Activated CD4-positive, alpha-beta memory T cell treated with anti-CD3 and anti-CD28 coated beads, Interleukin-2, amount 10 ng/mL, durations not matched to agents 7 days and 5 days (primary cell): Measurements from ENCODE around the gene AP4S1. TPM values are rescaled to one million over a fixed set of nuclear protein-coding genes. Genes with fewer than 3 reads are reported as not detected.
"Not testable (repeated sequence)": the region's sequence is repeated elsewhere in the genome, so short reads cannot be mapped to it uniquely, and the experiment has no call there.

Experiments used
- CTCF ChIA-PET: fragments of 350-600 bp; sonication (Branson Sonifier 250); formaldehyde crosslinking; loops from one replicate; lab custom pipeline; 2021; ENCODE audit warnings: antibody characterized with exemption, inconsistent platforms; lab: Charles Lee
- POLR2A ChIA-PET: fragments of 350-600 bp; sonication (Branson Sonifier 250); formaldehyde crosslinking; loops from one replicate; lab custom pipeline; 2021; ENCODE audit warnings: antibody characterized with exemption; lab: Charles Lee
- DNase-seq: peaks from one replicate; pipeline ENCODE4 v3.0.0-alpha.2; 2020
- H3K27ac Mint-ChIP-seq: one replicate; pipeline ENCODE4 v1.8.0; 2021; ENCODE audit warnings: mild to moderate bottlenecking, mixed read lengths
- H3K27me3 Mint-ChIP-seq: one replicate; pipeline ENCODE4 v1.8.0; 2021; ENCODE audit warnings: mixed read lengths
- H3K36me3 Mint-ChIP-seq: one replicate; pipeline ENCODE4 v1.8.0; 2021; ENCODE audit warnings: low read depth, mixed read lengths
- H3K4me1 Mint-ChIP-seq: one replicate; pipeline ENCODE4 v1.8.0; 2021; ENCODE audit warnings: mixed read lengths
- H3K4me3 Mint-ChIP-seq: one replicate; pipeline ENCODE4 v1.8.0; 2021; ENCODE audit warnings: mild to moderate bottlenecking, mixed read lengths
- H3K9me3 Mint-ChIP-seq: one replicate; pipeline ENCODE4 v1.8.0; 2021; ENCODE audit warnings: mixed read lengths
- total RNA-seq, 2 experiments: library from RNA; stranded (reverse); gene quantifications; one replicate each; pipeline ENCODE4 v1.2.3, GENCODE V29; 2021

AP4S1 gene
- total RNA-seq, 2 experiments from 2014 or later, result 3.7 to 4.2 TPM

DNA sequence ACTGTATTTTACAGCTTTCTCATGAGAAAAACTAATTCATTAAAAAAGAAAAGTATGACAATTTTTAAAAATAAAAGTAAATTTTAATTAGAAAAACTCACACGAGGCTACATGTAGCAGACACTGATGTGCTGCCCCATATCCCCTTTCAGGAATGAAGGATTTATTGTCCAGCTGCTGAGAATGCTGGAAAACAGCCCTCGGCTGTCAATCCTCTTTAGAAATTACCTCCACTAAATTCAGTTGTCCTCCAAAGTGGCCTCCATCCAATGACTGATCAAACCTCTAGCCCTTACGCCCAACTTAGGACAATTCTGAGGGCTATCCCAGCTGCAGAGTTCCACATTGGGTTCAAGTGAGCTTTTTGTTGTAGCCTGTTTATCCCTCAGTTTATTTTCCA, 29.8 kb upstream of the AP4S1 start:
- Mint-ChIP-seq H3K4me3 (no peak overlapping the region), H3K27ac (no peak overlapping the region)

DNA sequence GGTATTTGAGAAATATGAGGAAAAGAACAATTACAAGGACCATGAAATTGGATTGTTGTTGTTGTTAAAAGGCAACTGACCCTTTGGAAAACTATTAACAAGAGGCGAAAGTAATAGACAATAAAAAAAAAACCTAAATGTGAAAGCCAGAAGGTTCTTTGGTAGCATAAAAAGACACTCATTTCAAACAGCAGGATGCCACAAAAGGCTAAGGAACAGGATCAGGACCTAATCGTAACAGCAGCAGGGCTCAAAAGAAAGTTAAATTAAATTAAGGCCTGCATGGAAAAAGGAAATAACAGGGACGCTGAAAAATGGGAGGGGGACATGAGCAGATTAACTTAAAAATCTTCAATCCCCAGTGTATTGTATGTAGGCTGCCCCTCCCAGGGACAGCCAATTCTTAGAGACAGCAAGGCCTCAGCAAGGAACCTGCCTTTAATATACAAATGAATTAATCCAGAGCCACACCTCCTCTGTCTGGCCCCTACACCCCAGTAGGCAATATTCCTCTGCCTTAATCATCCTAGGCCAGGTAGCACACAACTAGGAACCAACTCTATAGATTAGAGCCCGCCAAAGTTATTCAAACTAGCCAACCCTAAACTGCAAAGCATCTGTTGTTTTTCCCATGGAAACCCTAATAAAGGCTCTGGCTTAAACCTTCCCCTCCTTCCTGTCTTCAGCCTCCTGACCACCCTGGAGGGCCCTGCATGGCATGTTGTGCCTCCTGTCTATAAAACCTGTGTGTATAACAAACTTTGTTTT, 28.4 kb upstream of the AP4S1 start:
- ChIA-PET CTCF (no interaction called here), POLR2A (no interaction called here)
- H3K9me3 Mint-ChIP-seq, result peaks cover 15% of the 10 kb centered on the region

More for the DNA sequence above, 29.8 kb upstream of the AP4S1 start:
- no peaks in the 10 kb centered on the region for H3K27me3 Mint-ChIP-seq
- H3K4me1 Mint-ChIP-seq, result peaks cover 20% of the 10 kb centered on the region
- H3K9me3 Mint-ChIP-seq, result peaks cover 15% of the 10 kb centered on the region
- CTCF ChIA-PET, result interaction anchor here (0.6 to 1.1 kb wide), 3 partner anchors 15 to 62 kb away, joined by 3 to 8 read pairs (median 4); no protein-coding TSS in a partner anchor
- H3K36me3 Mint-ChIP-seq, result peaks cover 36% of the 10 kb centered on the region
- DNase-seq, result no peak
- POLR2A ChIA-PET, result interaction anchor here (0.6 to 1.0 kb wide), 2 partner anchors 17 to 31 kb away, joined by 3 to 4 read pairs; partner anchors contain the start of gene STRN3

DNA sequence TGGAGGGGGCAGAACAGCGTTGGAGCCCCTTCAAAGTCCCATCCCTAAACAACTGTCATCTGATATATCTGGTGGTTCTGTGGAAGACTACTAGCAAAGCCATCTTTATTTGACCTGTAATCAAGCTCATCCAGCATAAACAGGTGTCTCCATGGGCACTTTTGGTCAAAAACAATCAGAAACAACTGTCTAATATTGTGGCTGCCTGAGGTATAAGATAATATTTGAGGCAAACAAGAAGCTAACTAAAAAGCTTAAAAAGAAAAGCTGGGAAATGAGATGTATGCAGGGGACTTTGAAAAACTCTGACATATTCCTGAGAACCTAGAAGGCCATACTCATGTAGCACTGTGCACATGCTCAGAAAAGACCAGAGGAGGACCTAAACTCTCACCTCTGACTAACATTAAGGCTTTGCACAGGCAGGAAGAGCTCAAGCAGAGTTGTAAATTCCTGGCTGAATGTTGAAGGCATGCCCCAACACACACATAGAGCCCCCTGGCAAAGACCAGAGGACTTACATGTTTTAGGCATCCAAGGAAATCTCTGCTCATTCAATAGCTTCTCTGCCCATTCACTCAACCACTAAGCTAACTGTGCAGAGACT, 27.2 kb upstream of the AP4S1 start:
- POLR2A ChIA-PET, result interaction anchor here (0.8 kb wide), 1 partner anchor 28 kb away, joined by 4 read pairs; the partner anchor contains the start of gene STRN3
- H3K27ac Mint-ChIP-seq, result no peak overlapping the region
- peaks cover 21% of the 10 kb centered on the region for H3K4me1 Mint-ChIP-seq
- no peak overlapping the region for H3K4me3 Mint-ChIP-seq
- peaks cover 53% of the 10 kb centered on the region for H3K36me3 Mint-ChIP-seq
- H3K9me3 Mint-ChIP-seq, result peaks cover 15% of the 10 kb centered on the region
- CTCF ChIA-PET, result interaction anchor here (1.1 kb wide), 1 partner anchor 13 kb away, joined by 4 read pairs; no protein-coding TSS in a partner anchor
- no peak for DNase-seq
- H3K27me3 Mint-ChIP-seq, result no peaks in the 10 kb centered on the region

More for the DNA sequence above, 28.4 kb upstream of the AP4S1 start:
- Mint-ChIP-seq H3K4me3 (no peak overlapping the region), H3K27me3 (no peaks in the 10 kb centered on the region), H3K36me3 (peaks cover 47% of the 10 kb centered on the region), H3K27ac (no peak overlapping the region), H3K4me1 (peaks cover 18% of the 10 kb centered on the region)
- no peak for DNase-seq

DNA sequence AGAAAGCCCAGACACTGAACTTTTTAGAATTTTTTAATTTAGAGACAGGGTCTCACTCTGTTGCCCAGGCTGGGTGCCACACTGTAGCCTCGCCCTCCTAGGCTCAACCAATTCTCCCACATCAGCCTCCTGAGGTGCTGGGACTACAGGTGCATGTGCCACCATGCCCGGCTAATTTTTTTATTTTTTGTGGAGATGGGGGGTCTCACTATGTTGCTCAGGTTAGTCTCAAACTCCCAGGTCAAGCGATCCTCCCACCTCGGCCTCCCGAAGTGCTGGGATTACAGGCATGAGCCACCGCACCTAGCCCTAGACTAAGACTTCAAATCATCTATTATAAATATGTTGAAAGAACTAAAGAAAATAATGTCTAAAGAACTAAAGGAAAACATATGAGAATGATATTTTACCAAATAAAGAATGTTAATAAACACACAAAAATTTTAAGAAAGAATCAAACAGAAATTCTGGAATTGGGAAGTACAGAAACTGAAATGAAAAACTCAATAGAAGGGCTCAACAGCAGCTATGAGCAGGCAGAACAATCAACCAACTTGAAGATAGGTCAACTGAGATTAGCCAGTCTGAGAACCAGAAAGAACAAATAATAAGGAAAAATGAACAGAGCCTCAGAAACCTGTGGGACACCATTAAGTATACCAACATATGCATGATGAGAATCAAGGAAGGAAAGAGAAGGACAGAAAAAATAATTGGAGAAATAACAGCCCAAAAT, 26.2 kb upstream of the AP4S1 start:
- H3K27me3 Mint-ChIP-seq, result no peaks in the 10 kb centered on the region
- H3K27ac Mint-ChIP-seq, result no peak overlapping the region
- POLR2A ChIA-PET, result no interaction called here
- H3K9me3 Mint-ChIP-seq, result peaks cover 15% of the 10 kb centered on the region
- no peak for DNase-seq
- CTCF ChIA-PET, result no interaction called here
- no peak overlapping the region for H3K4me3 Mint-ChIP-seq
- peaks cover 22% of the 10 kb centered on the region for H3K4me1 Mint-ChIP-seq
- peaks cover 56% of the 10 kb centered on the region for H3K36me3 Mint-ChIP-seq

DNA sequence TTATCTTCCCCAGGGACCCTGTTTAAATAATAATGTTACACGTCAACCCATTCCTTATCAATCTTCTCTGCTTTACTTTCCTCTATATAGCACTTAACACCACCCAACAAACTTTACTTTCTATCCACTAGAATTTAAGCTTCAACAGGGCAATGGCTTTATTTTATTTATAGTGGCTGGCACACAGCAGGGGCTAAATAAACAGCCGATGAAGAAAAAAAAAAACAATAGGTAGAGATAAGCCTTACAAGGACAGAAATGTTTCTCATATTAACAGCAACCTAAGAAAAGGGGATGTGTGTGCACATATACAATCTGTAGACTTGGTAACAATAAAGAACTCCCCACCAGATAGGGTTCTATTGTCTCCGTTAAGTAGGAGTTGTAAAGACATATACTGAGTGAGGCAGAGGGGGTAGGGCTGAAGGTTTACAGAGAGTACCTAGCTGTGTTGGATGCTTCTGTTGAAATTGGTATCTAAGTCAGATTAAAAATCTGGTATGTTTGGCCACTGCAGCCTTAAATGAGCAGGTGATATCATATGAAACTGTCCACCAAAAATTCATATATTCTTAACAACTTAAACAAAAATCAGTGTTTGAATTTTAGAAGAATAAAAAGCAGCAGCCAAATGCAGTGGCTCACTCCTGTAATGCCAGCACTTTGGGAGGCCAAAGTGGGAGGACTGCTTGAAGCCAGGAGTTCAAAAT, 24.7 kb upstream of the AP4S1 start:
- Mint-ChIP-seq H3K9me3 (peaks cover 15% of the 10 kb centered on the region), H3K27ac (no peak overlapping the region), H3K36me3 (peaks cover 60% of the 10 kb centered on the region), H3K4me1 (peaks cover 11% of the 10 kb centered on the region), H3K27me3 (no peaks in the 10 kb centered on the region), H3K4me3 (no peak overlapping the region)
- ChIA-PET CTCF (no interaction called here), POLR2A (no interaction called here)
- no peak for DNase-seq

DNA sequence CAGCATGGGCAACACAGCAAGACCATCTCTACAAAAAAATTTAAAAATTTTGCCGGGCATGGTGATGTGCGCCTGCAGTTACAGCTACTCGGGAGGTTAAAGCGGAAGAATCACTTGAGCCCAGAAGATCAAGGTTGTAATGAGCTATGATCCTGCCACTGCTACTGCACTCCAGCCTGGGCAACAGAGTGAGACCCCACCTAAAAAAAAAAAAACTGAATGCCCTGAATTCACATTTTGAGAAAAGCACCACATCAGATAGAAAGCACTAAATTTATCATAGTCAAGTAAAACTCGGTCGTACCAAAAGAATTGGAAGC, 24.1 kb upstream of the AP4S1 start:
- POLR2A ChIA-PET, result interaction anchor here (2.0 kb wide), 1 partner anchor 25 kb away, joined by 5 read pairs; the partner anchor contains the start of gene STRN3
- H3K27ac Mint-ChIP-seq, result no peak overlapping the region
- CTCF ChIA-PET, result no interaction called here
- H3K9me3 Mint-ChIP-seq, result peaks cover 15% of the 10 kb centered on the region
- H3K27me3 Mint-ChIP-seq, result no peaks in the 10 kb centered on the region
- peaks cover 60% of the 10 kb centered on the region for H3K36me3 Mint-ChIP-seq
- H3K4me3 Mint-ChIP-seq, result no peak overlapping the region
- DNase-seq, result no peak
- peaks cover 8% of the 10 kb centered on the region for H3K4me1 Mint-ChIP-seq

DNA sequence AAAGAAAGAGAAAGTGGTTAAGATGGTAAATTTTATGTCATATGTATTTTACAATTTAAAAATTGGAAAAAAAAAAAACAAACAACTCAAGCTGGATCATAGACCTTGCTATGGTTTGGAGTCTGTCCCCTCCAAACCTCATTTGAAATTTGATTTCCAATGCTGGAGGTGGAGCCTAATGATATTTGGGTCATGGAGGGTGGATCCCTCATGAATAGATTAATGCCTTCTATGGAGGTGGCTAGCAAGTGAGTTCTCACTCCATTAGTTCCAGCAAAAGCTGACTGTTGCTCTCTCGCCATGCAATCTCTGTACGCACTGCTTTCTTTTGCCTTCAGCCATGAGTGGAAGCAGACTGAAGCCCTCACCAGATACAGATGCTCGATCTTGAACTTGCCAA, 22.2 kb upstream of the AP4S1 start:
- POLR2A ChIA-PET, result interaction anchor here (2.0 kb wide), 1 partner anchor 23 kb away, joined by 5 read pairs; the partner anchor contains the start of gene STRN3
- DNase-seq, result no peak
- CTCF ChIA-PET, result no interaction called here
- Mint-ChIP-seq H3K4me1 (peaks cover 5% of the 10 kb centered on the region), H3K27ac (no peak overlapping the region), H3K27me3 (no peaks in the 10 kb centered on the region), H3K36me3 (peaks cover 52% of the 10 kb centered on the region), H3K4me3 (no peak overlapping the region), H3K9me3 (peaks cover 6% of the 10 kb centered on the region)

DNA sequence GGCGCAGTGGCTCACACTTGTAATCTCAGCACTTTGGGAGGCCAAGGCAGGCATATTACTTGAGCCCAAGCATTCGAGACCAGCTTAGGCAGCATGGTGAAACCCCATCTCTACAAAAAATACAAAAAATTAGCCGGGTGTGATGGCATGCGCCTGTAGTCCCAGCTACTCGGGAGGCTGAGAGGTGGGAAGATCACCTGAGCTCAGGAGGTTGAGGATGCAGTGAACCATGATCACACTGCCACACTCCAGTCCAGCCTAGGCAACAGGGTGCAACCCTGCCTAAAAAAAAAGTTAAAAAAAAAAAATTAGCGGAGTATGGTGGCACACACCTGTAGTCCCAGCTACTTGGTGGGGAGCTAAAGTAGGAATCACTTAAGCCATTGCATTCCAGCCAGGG, 21.4 kb upstream of the AP4S1 start:
- H3K27ac Mint-ChIP-seq, H3K9me3 Mint-ChIP-seq, DNase-seq, H3K4me3 Mint-ChIP-seq, CTCF ChIA-PET, H3K27me3 Mint-ChIP-seq, POLR2A ChIA-PET, H3K4me1 Mint-ChIP-seq: not testable (repeated sequence)
- peaks cover 46% of the 10 kb centered on the region for H3K36me3 Mint-ChIP-seq

DNA sequence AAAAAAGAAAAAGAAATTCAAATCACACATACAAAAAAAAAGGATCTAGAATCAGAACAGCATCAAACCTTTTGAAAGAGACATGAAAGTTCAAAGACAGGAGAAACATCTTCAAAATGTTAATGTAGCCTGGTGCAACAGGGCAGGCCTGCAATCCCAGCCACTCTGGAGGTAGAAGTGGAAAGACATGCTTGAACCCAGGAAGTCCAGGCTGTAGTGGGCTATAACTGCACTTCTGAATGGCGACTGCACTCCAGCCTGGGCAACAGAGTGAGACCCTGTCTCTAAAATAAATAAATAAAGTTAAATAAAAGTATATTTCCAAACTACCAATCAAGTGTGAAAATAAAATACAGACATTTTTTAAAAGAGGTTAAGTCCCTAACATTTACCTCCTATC, 18.7 kb upstream of the AP4S1 start:
- no peak for DNase-seq
- no peaks in the 10 kb centered on the region for H3K9me3 Mint-ChIP-seq
- H3K4me3 Mint-ChIP-seq, result no peak overlapping the region
- H3K4me1 Mint-ChIP-seq, result peaks cover 5% of the 10 kb centered on the region
- H3K27me3 Mint-ChIP-seq, result no peaks in the 10 kb centered on the region
- CTCF ChIA-PET, result interaction anchor here (0.7 kb wide), 1 partner anchor 77 kb away, joined by 3 read pairs; no protein-coding TSS in a partner anchor
- H3K36me3 Mint-ChIP-seq, result peaks cover 21% of the 10 kb centered on the region
- H3K27ac Mint-ChIP-seq, result no peak overlapping the region
- POLR2A ChIA-PET, result no interaction called here

DNA sequence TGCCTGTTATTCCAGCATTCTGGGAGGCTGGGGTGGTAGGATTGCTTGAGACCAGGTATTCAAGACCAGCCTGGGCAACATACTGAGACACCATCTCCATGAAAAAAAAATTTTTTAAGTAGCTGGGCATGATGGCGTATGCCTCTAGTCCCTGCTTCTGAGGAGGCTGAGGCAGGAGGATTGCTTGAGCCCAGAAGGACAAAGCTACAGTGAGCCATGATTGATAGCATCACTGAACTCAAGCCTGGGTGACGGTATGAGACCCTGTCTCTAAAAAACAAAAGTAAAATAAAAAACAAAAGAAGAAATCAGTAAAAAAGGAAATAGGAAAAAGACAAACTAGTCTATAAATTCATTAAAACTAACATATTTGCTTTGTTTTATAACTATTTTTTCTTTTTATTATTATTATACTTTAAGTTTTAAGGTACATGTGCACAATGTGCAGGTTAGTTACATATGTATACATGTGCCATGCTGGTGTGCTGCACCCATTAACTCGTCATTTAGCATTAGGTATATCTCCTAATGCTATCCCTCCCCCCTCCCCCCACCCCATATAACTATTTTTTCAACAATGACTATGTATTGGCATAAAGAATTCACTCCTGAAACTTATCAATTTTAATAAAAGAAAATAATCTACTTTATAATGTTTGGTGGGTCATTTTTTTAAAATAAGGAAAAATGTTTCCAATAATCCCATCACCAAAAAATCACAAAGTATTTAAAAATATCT, 15.4 kb upstream of the AP4S1 start:
- no peak for DNase-seq
- Mint-ChIP-seq H3K9me3 (no peaks in the 10 kb centered on the region), H3K4me3 (no peak overlapping the region), H3K27me3 (no peaks in the 10 kb centered on the region), H3K36me3 (peaks cover 13% of the 10 kb centered on the region), H3K27ac (no peak overlapping the region), H3K4me1 (no peaks in the 10 kb centered on the region)
- ChIA-PET POLR2A (no interaction called here), CTCF (no interaction called here)

DNA sequence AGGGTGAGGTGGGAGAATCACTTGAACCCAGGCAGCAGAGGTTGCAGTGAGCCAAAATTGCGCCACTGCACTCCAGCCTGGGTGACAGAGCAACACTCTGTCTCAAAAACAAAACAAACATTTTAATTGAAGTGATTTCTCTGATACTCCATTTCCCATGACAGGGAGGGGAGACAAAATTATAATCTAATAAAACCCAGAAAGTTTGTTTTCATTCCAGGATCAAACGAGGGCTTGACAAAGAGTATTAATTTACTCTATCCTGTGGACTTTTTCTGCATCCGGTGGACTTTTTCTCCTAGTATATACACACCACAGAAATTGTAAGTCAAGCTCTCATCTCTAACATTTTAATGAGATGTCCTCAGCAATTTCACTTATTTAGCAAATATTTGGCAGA, 14.5 kb upstream of the AP4S1 start:
- ChIA-PET POLR2A (no interaction called here), CTCF (interaction anchor here (1.1 kb wide), 1 partner anchor 13 kb away, joined by 4 read pairs; no protein-coding TSS in a partner anchor)
- no peaks in the 10 kb centered on the region for H3K27me3 Mint-ChIP-seq
- no peaks in the 10 kb centered on the region for H3K9me3 Mint-ChIP-seq
- H3K4me1 Mint-ChIP-seq, result no peaks in the 10 kb centered on the region
- no peak overlapping the region for H3K4me3 Mint-ChIP-seq
- peaks cover 9% of the 10 kb centered on the region for H3K36me3 Mint-ChIP-seq
- DNase-seq, result no peak
- H3K27ac Mint-ChIP-seq, result no peak overlapping the region

DNA sequence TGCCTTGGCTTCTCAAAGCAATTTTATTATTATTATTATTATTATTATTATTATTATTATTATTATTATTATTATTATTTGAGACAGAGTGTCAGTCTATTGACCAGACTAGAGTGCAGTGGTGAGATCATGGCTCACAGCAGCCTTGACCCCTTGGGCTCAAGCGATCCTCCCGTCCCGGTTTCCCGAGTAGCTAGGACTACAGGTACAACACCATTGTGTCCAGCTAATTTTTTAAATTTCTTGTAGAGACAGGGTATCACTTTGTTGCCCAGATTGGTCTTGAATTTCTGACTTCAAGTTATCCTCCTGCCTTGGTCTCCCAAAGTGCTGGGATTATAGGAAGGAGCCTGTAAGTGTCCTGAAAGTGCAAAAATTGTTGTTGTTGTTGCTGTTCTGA, 11.6 kb upstream of the AP4S1 start:
- no peak for DNase-seq
- peaks cover 10% of the 10 kb centered on the region for H3K36me3 Mint-ChIP-seq
- no peak overlapping the region for H3K27ac Mint-ChIP-seq
- ChIA-PET CTCF (no interaction called here), POLR2A (interaction anchor here (1.0 kb wide), 2 partner anchors 9 to 12 kb away, joined by 4 to 5 read pairs; partner anchors contain the start of genes AP4S1 and STRN3)
- H3K4me1 Mint-ChIP-seq, result no peaks in the 10 kb centered on the region
- H3K9me3 Mint-ChIP-seq, result no peaks in the 10 kb centered on the region
- H3K4me3 Mint-ChIP-seq, result no peak overlapping the region
- H3K27me3 Mint-ChIP-seq, result no peaks in the 10 kb centered on the region
